Progenitor cell of endocrine pancreas (in vitro differentiated cells): ENCODE data around the gene TPPP. TPM values are rescaled to one million over a fixed set of nuclear protein-coding genes. Genes with fewer than 3 reads are reported as not detected.
"Not testable (repeated sequence)": the region's sequence is repeated elsewhere in the genome, so short reads cannot be mapped to it uniquely, and the experiment has no call there.

Experiments used
- DNase-seq: peaks from one replicate; pipeline ENCODE4 v3.0.0; 2021; ENCODE audit warnings: low spot score; ENCODE audit not compliant: unreplicated experiment
- H3K27ac Mint-ChIP-seq: 2 replicates; pipeline ENCODE4 v1.8.0; 2021; ENCODE audit warnings: mild to moderate bottlenecking, moderate library complexity, mixed read lengths
- H3K27me3 Mint-ChIP-seq: 2 replicates; pipeline ENCODE4 v1.8.0; 2021; ENCODE audit warnings: mixed read lengths
- H3K36me3 Mint-ChIP-seq: 2 replicates; pipeline ENCODE4 v1.8.0; 2022; ENCODE audit warnings: mixed read lengths; ENCODE audit not compliant: insufficient read depth
- H3K4me1 Mint-ChIP-seq: 2 replicates; pipeline ENCODE4 v1.8.0; 2021; ENCODE audit warnings: low read depth, mixed read lengths
- H3K4me3 Mint-ChIP-seq: 2 replicates; pipeline ENCODE4 v1.8.0; 2021; ENCODE audit warnings: low read depth, mild to moderate bottlenecking, moderate library complexity, mixed read lengths
- H3K9me3 Mint-ChIP-seq: 2 replicates; pipeline ENCODE4 v1.8.0; 2021; ENCODE audit warnings: low read depth, mixed read lengths
- total RNA-seq: library from RNA; stranded (reverse); gene quantifications from 2 replicates; pipeline ENCODE4 v1.2.1, GENCODE V29; 2021
- TF ChIP-seq, protein P1 (sequence below): fragments of 200-600 bp; sonication (generic); IDR thresholded peaks from one replicate; pipeline ENCODE4 v1.5.0; 2021; ENCODE audit warnings: antibody characterized with exemption, mild to moderate bottlenecking; ENCODE audit not compliant: unreplicated experiment

TPPP gene
- total RNA-seq, 1 donor from 2014 or later, result 2.9 TPM

GRCh38 chr5:685262-686171 is 7.6 kb downstream of the TPPP start:
- Mint-ChIP-seq H3K27me3 (peaks cover 9% of the 10 kb centered on the region), H3K4me1 (no peaks in the 10 kb centered on the region), H3K27ac (no peak overlapping the region), H3K9me3 (no peaks in the 10 kb centered on the region), H3K4me3 (no peak overlapping the region), H3K36me3 (no peaks in the 10 kb centered on the region)
- TF ChIP-seq, protein P1, sequence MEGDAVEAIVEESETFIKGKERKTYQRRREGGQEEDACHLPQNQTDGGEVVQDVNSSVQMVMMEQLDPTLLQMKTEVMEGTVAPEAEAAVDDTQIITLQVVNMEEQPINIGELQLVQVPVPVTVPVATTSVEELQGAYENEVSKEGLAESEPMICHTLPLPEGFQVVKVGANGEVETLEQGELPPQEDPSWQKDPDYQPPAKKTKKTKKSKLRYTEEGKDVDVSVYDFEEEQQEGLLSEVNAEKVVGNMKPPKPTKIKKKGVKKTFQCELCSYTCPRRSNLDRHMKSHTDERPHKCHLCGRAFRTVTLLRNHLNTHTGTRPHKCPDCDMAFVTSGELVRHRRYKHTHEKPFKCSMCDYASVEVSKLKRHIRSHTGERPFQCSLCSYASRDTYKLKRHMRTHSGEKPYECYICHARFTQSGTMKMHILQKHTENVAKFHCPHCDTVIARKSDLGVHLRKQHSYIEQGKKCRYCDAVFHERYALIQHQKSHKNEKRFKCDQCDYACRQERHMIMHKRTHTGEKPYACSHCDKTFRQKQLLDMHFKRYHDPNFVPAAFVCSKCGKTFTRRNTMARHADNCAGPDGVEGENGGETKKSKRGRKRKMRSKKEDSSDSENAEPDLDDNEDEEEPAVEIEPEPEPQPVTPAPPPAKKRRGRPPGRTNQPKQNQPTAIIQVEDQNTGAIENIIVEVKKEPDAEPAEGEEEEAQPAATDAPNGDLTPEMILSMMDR, result no peak
- DNase-seq, result no peak

DNA sequence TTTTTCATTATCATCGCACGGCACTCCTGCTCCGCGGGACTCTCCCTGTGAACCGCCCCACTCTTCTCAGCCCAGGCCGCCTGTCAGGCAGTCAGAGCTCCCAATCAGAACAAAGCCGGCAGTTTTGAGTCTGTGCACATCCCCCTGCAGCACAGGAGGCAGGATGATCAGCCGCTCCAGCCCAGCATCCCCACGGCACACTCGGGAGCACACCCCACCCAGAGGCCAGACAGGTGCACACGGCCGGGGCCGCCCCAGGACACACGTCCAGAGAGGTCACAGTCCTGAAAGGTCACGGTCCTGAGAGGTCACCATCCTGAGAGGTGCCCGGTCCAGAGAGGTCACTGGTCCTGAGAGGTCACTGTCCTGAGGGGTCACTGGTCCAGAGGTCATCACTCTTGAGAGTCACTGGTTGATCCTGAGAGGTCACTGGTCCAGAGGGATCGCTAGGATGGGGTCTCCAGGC is 8.4 kb downstream of the TPPP start:
- DNase-seq, result no peak
- Mint-ChIP-seq H3K27ac (no peak overlapping the region), H3K4me1 (no peaks in the 10 kb centered on the region), H3K27me3 (peaks cover 9% of the 10 kb centered on the region), H3K9me3 (no peaks in the 10 kb centered on the region), H3K36me3 (no peaks in the 10 kb centered on the region), H3K4me3 (no peak overlapping the region)
- TF ChIP-seq, protein P1, result no peak

GRCh38 chr5:683551-684481 is 9.3 kb downstream of the TPPP start:
- Mint-ChIP-seq H3K27me3 (peaks cover 9% of the 10 kb centered on the region), H3K36me3 (no peaks in the 10 kb centered on the region), H3K9me3 (no peaks in the 10 kb centered on the region), H3K4me3 (no peak overlapping the region), H3K27ac (no peak overlapping the region), H3K4me1 (no peaks in the 10 kb centered on the region)
- TF ChIP-seq, protein P1, result no peak
- no peak for DNase-seq

DNA sequence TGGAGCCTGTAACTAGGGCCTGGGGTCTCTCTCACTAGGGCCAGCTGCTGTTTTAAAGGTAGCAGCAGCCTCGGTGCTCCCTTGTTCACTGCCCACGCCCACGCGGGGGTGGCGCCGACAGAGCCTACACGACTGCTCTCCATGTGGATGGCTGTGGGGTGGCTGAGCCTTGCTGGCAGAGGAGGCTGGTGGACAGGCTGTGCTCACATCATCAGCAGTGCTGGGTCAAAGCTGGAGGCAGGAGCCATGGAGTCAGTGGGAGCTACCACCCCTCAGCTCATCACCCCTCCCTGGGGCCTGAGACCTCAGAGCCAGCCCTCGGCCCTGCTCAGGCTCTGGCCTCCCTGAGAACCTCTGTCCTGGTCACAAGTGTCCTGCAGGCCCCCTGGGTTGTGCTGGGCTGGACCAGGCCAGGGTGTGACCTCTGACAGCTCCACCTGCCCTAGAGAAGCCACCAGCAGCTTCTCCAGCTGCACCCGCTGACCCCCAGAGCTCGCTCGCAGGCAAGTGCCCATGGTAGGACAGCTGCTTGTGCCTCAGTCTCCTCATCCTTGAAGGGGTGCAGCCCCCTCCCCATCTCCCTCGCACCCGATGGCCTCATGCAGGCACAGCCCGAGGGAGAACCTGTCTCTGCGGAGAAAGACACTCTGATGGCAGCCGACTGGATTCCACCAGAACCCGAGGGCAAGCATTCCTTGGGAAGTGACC is 10.3 kb downstream of the TPPP start:
- not testable (repeated sequence) for H3K36me3 Mint-ChIP-seq, DNase-seq, H3K27ac Mint-ChIP-seq, H3K4me3 Mint-ChIP-seq, H3K27me3 Mint-ChIP-seq, H3K9me3 Mint-ChIP-seq, H3K4me1 Mint-ChIP-seq

GRCh38 chr5:682216-682615 is 10.9 kb downstream of the TPPP start:
- H3K27ac Mint-ChIP-seq, H3K9me3 Mint-ChIP-seq, H3K36me3 Mint-ChIP-seq, H3K4me1 Mint-ChIP-seq, DNase-seq, H3K4me3 Mint-ChIP-seq, H3K27me3 Mint-ChIP-seq: not testable (repeated sequence)

- not testable (repeated sequence) for DNase-seq, H3K4me1 Mint-ChIP-seq, H3K4me3 Mint-ChIP-seq, H3K36me3 Mint-ChIP-seq, H3K27ac Mint-ChIP-seq, H3K9me3 Mint-ChIP-seq, H3K27me3 Mint-ChIP-seq
Measured at GRCh38 chr5:681317-682191, 11.6 kb downstream of the TPPP start.

GRCh38 chr5:680836-681235 is 12.3 kb downstream of the TPPP start:
- H3K27ac Mint-ChIP-seq, H3K9me3 Mint-ChIP-seq, DNase-seq, H3K4me3 Mint-ChIP-seq, H3K36me3 Mint-ChIP-seq, H3K4me1 Mint-ChIP-seq: not testable (repeated sequence)
- peaks cover 14% of the 10 kb centered on the region for H3K27me3 Mint-ChIP-seq

DNA sequence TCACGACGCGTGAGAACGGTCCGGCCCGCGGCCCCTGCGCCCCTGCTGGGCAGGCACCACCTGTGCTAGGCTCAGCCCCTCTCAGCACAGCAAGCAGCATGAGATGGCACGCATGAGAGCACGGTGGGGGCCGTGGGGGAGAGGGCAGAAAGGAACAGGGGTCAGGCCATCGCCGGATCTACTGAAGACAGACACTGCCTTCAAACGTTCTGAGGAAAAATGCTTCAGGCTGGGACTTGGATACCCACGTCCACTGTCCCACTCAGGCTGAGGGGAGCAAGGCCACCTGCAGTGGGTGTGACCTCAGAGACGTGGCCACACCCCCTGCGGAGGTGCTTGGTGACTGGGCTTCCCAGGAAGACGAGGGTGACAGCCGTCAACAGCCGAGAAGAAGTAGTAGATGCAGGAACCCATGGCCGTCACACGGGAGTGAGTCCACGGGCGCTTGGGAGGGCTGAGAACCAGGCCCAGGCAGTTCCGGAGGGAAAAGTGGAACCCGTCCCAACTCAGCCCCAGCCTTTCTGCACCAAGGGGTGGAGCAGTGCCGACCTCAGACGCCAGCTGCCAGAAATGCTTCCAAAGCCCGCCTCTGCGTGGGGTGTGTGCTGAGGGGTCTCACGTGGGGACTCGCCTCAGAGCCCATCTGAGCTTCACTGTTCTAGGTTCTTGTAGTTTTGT is 12.9 kb downstream of the TPPP start:
- H3K27me3 Mint-ChIP-seq, result peaks cover 15% of the 10 kb centered on the region
- not testable (repeated sequence) for H3K36me3 Mint-ChIP-seq, H3K27ac Mint-ChIP-seq, H3K4me1 Mint-ChIP-seq, DNase-seq, H3K4me3 Mint-ChIP-seq, H3K9me3 Mint-ChIP-seq
